ENCODE results near the gene RUNX1.

Gene RUNX1

DNA sequence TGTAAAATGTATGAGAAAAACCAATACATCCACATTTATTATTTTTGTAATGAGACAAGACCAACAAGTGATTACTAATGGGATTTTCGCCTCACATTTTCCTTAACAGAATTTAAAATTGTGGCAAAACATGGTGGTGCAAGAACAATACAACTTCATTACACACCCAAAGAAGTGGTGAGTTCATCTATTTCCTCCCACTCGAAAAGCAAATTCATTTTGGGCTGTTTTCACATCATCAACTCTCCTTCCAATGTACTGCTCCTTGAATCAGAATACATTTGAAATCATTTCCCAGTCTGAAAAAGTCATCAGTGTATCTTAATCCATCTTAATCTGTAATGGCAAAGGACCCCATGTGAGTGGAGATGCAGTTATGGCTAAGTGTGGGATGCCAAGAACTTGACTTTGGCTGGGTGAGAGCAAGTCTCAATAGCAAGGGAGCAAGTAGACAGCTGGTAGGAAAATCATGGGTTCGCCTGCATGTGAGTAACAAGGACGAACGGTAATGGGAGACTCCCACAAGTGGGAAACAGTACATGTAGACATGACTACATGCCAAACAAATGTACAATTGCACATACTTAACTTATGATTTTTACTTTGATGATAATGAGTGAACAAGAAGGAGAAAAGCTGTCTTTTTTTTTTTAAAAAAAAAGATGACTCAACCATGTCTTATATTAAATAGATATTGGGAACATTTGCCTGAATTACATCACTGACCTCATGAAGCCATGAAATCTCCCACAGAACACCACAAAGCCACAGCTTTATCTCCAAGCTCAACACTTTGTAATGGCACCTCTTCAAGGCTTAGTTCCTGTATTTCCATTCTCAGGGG, 46.0 kb downstream of the RUNX1 start:
- Histone ChIP-seq H3K4me3 (ENCODE audit: low read depth, low read length) (no peak overlapping the region), H3K9me3 (ENCODE audit: control insufficient read depth, low read length) (no peaks in the 10 kb centered on the region), H3K9ac (no peak overlapping the region), H3K36me3 (ENCODE audit: control insufficient read depth, insufficient read depth, low read length) (no peaks in the 10 kb centered on the region), H3K4me2 (ENCODE audit: low read length) (no peak overlapping the region), H3K27me3 (ENCODE audit: control insufficient read depth, insufficient read depth, low read length) (no peaks in the 10 kb centered on the region), H2AFZ (no peak overlapping the region), H3K79me2 (no peaks in the 10 kb centered on the region), H3K27ac (no peak overlapping the region), H3K4me1 (no peaks in the 10 kb centered on the region)
- no peak for TF ChIP-seq CTCF (IDR thresholded peaks at IDR 0.05)

- H3K79me2 ChIP-seq, result no peaks in the 10 kb centered on the region
- no peak for TF ChIP-seq CTCF (IDR thresholded peaks at IDR 0.05)
- no peaks in the 10 kb centered on the region for H3K4me1 ChIP-seq
- no peaks in the 10 kb centered on the region for H3K27me3 ChIP-seq (ENCODE audit: control insufficient read depth, insufficient read depth, low read length)
- H3K36me3 ChIP-seq (ENCODE audit: control insufficient read depth, insufficient read depth, low read length), result no peaks in the 10 kb centered on the region
- no peak overlapping the region for H2AFZ ChIP-seq
- no peaks in the 10 kb centered on the region for H3K9me3 ChIP-seq (ENCODE audit: control insufficient read depth, low read length)
- no peak overlapping the region for H3K4me3 ChIP-seq (ENCODE audit: low read depth, low read length)
- no peak overlapping the region for H3K4me2 ChIP-seq (ENCODE audit: low read length)
- H3K27ac ChIP-seq, result no peak overlapping the region
- no peak overlapping the region for H3K9ac ChIP-seq
These were observed 49.6 kb downstream of the RUNX1 start for GRCh38 chr21:34999397-34999941.

DNA sequence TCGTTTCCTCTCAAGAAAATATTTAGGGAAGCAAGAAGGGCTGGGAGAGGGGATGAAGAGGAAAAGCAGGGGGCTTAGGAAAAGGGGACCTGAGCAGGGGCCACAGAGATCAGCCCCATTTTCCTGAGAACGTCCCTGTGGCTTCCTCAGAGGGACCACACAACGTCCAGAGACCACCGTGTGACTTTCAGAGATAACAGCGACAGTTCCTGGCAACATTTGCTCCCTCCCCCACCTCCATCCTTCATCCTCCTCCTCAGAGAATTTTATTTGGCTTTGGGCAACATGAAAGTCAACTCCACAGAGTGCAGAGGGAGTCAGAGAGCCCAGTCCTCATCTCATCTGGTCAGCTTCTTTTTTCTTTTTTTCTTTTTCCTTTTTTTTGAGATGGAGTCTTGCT, 50.9 kb downstream of the RUNX1 start:
- H3K27me3 ChIP-seq (ENCODE audit: control insufficient read depth, insufficient read depth, low read length), result no peaks in the 10 kb centered on the region
- no peak for TF ChIP-seq CTCF (IDR thresholded peaks at IDR 0.05)
- no peak overlapping the region for H3K4me2 ChIP-seq (ENCODE audit: low read length)
- H2AFZ ChIP-seq, result no peak overlapping the region
- no peaks in the 10 kb centered on the region for H3K9me3 ChIP-seq (ENCODE audit: control insufficient read depth, low read length)
- no peaks in the 10 kb centered on the region for H3K4me1 ChIP-seq
- H3K36me3 ChIP-seq (ENCODE audit: control insufficient read depth, insufficient read depth, low read length), result no peaks in the 10 kb centered on the region
- H3K9ac ChIP-seq, result no peak overlapping the region
- no peak overlapping the region for H3K4me3 ChIP-seq (ENCODE audit: low read depth, low read length)
- H3K79me2 ChIP-seq, result no peaks in the 10 kb centered on the region
- no peak overlapping the region for H3K27ac ChIP-seq

- Histone ChIP-seq H3K4me3 (ENCODE audit: low read depth, low read length) (no peak overlapping the region), H3K79me2 (no peaks in the 10 kb centered on the region), H3K36me3 (ENCODE audit: control insufficient read depth, insufficient read depth, low read length) (no peaks in the 10 kb centered on the region), H2AFZ (no peak overlapping the region), H3K4me1 (no peaks in the 10 kb centered on the region), H3K27ac (no peak overlapping the region), H3K9ac (no peak overlapping the region), H3K27me3 (ENCODE audit: control insufficient read depth, insufficient read depth, low read length) (no peaks in the 10 kb centered on the region), H3K9me3 (ENCODE audit: control insufficient read depth, low read length) (no peaks in the 10 kb centered on the region), H3K4me2 (ENCODE audit: low read length) (no peak overlapping the region)
- TF ChIP-seq CTCF (IDR thresholded peaks at IDR 0.05), result no peak
These were observed 51.8 kb downstream of the RUNX1 start for GRCh38 chr21:34997294-34997693.
